Testis (tissue), 3 donors: ENCODE results near the gene MCC. TPM values are rescaled to one million over a fixed set of nuclear protein-coding genes. Genes with fewer than 3 reads are reported as not detected.

Experiments
- DNase-seq: peaks from one replicate; pipeline ENCODE4 v3.0.0-alpha.2; 2019
- H3K27ac ChIP-seq, 2 donors: fragments of 200-600 bp; sonication (generic); one replicate each; pipeline ENCODE4 v1.5.1; 2019
- H3K27me3 ChIP-seq: fragments of 200-600 bp; sonication (generic); one replicate; pipeline ENCODE4 v1.5.1; 2019
- H3K36me3 ChIP-seq: fragments of 200-600 bp; sonication (generic); one replicate; pipeline ENCODE4 v1.5.1; 2017; ENCODE audit warnings: low read depth; ENCODE audit errors: missing control alignments
- H3K4me1 ChIP-seq: fragments of 200-600 bp; sonication (generic); one replicate; pipeline ENCODE4 v1.5.1; 2019
- H3K4me3 ChIP-seq, 2 donors: fragments of 200-600 bp; sonication (generic); one replicate each; pipeline ENCODE4 v1.5.1; 2017 to 2019
- H3K9me3 ChIP-seq: fragments of 200-600 bp; sonication (generic); one replicate; pipeline ENCODE4 v1.5.1; 2017
- POLR2A ChIP-seq: fragments of 450-650 bp; IDR thresholded peaks from one replicate; pipeline ENCODE4 v1.6.1; 2017; ENCODE audit warnings: antibody characterized with exemption, mild to moderate bottlenecking, moderate library complexity
- WGBS, 2 donors: methylation state at CpG; one replicate each; pipeline ENCODE4 v1.1.5; 2018; 5-methylcytosine and 5-hydroxymethylcytosine counted together
- intact Hi-C: fragments of 100-400 bp; cut with DNase I; formaldehyde crosslinking; loops from one replicate; pipeline ENCODE4 v1.15.1; 2023; ENCODE audit warnings: low total_unique reads
- polyA plus RNA-seq: library from polyadenylated mRNA; stranded (reverse); fragments of 350-450 nt; fragmentation: Illumina TruSeq; extraction: RNeasy Lipid Tissue Mini Kit (QIAGEN cat#74804); gene quantifications from one replicate; pipeline ENCODE4 v1.2.3, GENCODE V29; 2014; ENCODE audit warnings: low read depth, low replicate concordance; ENCODE audit not compliant: insufficient read depth
- total RNA-seq, 2 donors: library from RNA; depleted of rRNA; stranded (reverse); fragments of >200 nt; gene quantifications; one replicate each; pipeline ENCODE4 v1.2.3, GENCODE V29; 2016
- TF ChIP-seq, protein P1 (sequence below), 3 experiments: fragments of 450-650 bp in 2 of 3; fragments of 200-600 bp in 1 of 3; sonication (generic) in 1 of 3; IDR thresholded peaks; one replicate each; pipeline ENCODE4 v1.5.1; 2016 to 2019; ENCODE audit warnings: antibody characterized with exemption in 3 of 3, mild to moderate bottlenecking in 2 of 3, moderate library complexity in 1 of 3

The MCC gene
- total and polyA plus RNA-seq, 3 donors from 2014 or later: 7.1 to 23.7 (median 21.4) TPM

DNA sequence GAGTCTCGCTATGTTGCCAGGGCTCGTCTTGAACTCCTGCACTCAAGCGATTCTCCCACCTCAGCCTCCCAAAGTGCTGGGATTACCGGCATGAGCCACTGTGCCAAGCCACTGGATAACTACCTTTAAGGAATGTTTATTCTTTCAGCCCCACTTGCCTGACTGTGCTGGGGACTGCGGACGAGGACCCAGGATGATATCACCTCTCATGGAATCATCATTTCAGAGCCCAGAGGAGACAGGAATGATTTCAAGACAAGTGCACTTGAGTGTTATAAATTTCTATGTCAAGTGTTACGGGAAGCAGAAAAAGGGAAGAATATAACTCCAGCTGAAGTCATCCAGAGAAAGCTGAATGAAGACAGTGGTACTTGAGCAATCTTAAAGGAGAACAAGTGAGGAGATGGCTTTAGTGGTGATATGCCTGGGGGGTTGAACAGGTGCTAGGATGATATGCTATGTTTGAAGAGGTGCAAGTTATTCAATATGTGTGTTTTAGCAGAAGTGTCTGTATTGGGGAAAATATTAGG is 402.3 kb downstream of the MCC start:
- intact Hi-C loops: no loop called here
- Histone ChIP-seq H3K27ac (no peak overlapping the region), H3K4me1 (peaks cover 21% of the 10 kb centered on the region), H3K36me3 (no peaks in the 10 kb centered on the region), H3K4me3 (no peak overlapping the region), H3K9me3 (no peaks in the 10 kb centered on the region), H3K27me3 (no peaks in the 10 kb centered on the region)
- WGBS, 2 donors: 92 to 98% methylated on average over 7 of the region's 7 CpGs
- TF ChIP-seq POLR2A: no peak
- TF ChIP-seq, protein P1, sequence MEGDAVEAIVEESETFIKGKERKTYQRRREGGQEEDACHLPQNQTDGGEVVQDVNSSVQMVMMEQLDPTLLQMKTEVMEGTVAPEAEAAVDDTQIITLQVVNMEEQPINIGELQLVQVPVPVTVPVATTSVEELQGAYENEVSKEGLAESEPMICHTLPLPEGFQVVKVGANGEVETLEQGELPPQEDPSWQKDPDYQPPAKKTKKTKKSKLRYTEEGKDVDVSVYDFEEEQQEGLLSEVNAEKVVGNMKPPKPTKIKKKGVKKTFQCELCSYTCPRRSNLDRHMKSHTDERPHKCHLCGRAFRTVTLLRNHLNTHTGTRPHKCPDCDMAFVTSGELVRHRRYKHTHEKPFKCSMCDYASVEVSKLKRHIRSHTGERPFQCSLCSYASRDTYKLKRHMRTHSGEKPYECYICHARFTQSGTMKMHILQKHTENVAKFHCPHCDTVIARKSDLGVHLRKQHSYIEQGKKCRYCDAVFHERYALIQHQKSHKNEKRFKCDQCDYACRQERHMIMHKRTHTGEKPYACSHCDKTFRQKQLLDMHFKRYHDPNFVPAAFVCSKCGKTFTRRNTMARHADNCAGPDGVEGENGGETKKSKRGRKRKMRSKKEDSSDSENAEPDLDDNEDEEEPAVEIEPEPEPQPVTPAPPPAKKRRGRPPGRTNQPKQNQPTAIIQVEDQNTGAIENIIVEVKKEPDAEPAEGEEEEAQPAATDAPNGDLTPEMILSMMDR (IDR thresholded peaks at IDR 0.05): no peak
- DNase-seq: no peak

DNA sequence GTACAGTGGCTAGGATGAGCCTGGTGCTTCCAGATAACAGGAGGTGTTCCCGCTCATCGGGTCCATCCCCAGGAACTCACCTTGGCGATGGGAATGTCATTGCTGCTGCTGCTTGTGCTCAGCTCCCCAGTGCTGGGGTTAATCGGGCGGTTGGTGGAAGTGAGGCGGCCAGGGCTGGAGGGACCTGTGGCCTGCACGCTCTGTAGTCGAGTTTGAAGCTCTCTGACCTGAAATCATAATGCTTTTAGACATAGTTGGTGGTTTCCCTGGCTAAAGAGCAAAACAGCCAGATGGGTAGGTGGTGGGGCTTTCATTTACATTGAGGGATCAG is 403.2 kb downstream of the MCC start:
- intact Hi-C loops: no loop called here
- H3K4me3 ChIP-seq: no peak overlapping the region
- DNase-seq: no peak
- WGBS, 2 donors: 94 to 95% methylated on average over 8 of the region's 8 CpGs
- no peaks in the 10 kb centered on the region for H3K9me3 ChIP-seq
- no peak overlapping the region for H3K27ac ChIP-seq
- H3K36me3 ChIP-seq: no peaks in the 10 kb centered on the region
- H3K4me1 ChIP-seq: peaks cover 12% of the 10 kb centered on the region
- no peaks in the 10 kb centered on the region for H3K27me3 ChIP-seq
- TF ChIP-seq, protein P1 (IDR thresholded peaks at IDR 0.05): no peak
- TF ChIP-seq POLR2A: no peak

DNA sequence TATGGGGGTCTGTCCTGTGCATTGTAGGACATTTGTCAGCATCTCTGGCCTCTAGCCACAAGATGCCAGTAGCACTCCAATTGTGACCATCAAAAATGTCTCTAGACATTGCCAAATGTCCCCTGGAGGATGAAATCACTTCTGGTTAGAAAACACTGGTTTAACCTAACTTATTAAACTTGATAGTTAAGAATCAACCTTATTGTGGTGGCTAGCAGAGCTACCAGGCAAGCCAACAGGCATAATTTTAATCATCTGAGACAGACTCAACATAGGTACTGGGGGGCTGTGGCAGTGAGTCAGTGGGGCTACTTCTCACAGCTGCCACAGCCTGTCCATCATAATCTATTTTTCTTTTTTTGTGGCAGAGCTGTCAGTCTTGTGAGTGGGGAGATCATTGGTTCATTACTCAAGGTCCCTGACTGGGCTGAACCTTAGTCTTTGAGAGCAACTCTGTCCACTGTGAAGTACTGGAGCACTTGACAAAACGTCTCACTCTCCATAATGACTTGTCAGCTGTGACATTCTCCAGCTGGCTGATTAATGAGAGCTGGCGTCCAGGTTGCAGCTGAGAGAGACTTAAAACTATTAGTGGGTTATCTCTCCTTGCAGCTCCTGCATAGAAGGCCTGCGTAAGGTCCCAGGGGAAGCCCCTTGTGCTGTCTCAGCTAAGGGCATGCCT is 403.7 kb downstream of the MCC start:
- WGBS, 2 donors: 53 to 60% methylated on average over 2 to 3 of the region's 3 CpGs
- H3K9me3 ChIP-seq: no peaks in the 10 kb centered on the region
- peaks cover 7% of the 10 kb centered on the region for H3K4me1 ChIP-seq
- no peak overlapping the region for H3K27ac ChIP-seq
- H3K36me3 ChIP-seq: no peaks in the 10 kb centered on the region
- H3K27me3 ChIP-seq: no peaks in the 10 kb centered on the region
- DNase-seq: no peak
- TF ChIP-seq, protein P1 (IDR thresholded peaks at IDR 0.05): no peak
- TF ChIP-seq POLR2A: no peak
- H3K4me3 ChIP-seq: no peak overlapping the region
- intact Hi-C loops: no loop called here

DNA sequence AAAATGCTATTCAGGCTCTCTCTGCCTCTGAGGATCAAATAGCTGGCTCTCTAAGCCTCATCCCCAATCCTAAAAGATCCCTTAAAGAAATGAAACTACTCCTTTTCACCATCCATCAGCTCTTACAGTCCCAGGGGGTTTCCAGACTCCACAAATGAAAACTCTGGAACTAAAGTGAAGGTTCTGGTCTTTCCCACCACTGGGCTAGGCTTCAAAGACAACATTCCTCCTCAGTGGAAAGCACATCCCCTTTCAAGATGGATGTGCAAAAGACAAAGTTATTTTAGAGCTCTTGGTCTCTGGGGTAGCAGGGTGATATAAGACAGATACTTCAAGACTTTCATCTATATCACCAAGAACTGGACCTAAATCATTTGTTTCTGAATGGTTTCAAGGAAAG is 404.8 kb downstream of the MCC start:
- intact Hi-C loops: no loop called here
- no peak for DNase-seq
- H3K9me3 ChIP-seq: no peaks in the 10 kb centered on the region
- H3K4me1 ChIP-seq: peaks cover 5% of the 10 kb centered on the region
- no peaks in the 10 kb centered on the region for H3K27me3 ChIP-seq
- H3K4me3 ChIP-seq: no peak overlapping the region
- TF ChIP-seq, protein P1 (IDR thresholded peaks at IDR 0.05): no peak
- no peak for TF ChIP-seq POLR2A
- H3K27ac ChIP-seq: no peak overlapping the region
- H3K36me3 ChIP-seq: no peaks in the 10 kb centered on the region

DNA sequence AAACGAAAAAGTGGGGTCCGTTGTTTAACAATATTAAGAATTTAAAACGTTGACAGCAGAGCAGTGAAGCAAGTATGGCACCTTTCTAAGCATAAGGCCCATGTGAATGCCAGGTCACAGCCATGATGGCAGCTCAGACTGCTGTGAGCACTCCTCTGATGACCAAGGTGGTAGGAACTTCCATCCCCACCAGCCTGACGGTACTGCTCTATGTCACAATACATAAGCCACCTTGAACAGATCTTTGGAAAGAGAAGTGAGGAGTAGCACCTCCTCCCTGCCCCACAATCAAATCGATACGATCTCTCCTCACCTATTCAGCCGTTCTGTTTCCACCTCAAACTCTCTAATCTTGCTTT is 405.7 kb downstream of the MCC start:
- Histone ChIP-seq H3K27ac (no peak overlapping the region), H3K27me3 (no peaks in the 10 kb centered on the region), H3K4me1 (peaks cover 5% of the 10 kb centered on the region), H3K36me3 (no peaks in the 10 kb centered on the region), H3K4me3 (no peak overlapping the region), H3K9me3 (no peaks in the 10 kb centered on the region)
- intact Hi-C loops: no loop called here
- no peak for DNase-seq
- 88 to 90% methylated on average over 7 of the region's 7 CpGs for WGBS, 2 donors
- TF ChIP-seq, protein P1 (IDR thresholded peaks at IDR 0.05): no peak
- no peak for TF ChIP-seq POLR2A
